Neural cell (in vitro differentiated cells): ENCODE measurements around the gene FRMPD4. TPM values are rescaled to one million over a fixed set of nuclear protein-coding genes. Genes with fewer than 3 reads are reported as not detected.

Source experiments
- H2AFZ ChIP-seq: fragments of 200-600, 300-800 bp; sonication (generic), shearing (Covaris generic); 2 replicates; pipeline ENCODE4 v1.6.0; 2014; ENCODE audit warnings: low read depth, mild to moderate bottlenecking, antibody characterized with exemption, low read length, moderate library complexity
- H3F3A ChIP-seq: fragments of 200-600 bp; shearing (Covaris generic); 2 replicates; pipeline ENCODE4 v1.6.1; 2016; ENCODE audit warnings: mild to moderate bottlenecking, moderate library complexity, mixed read lengths, antibody characterized with exemption, low read length; ENCODE audit not compliant: insufficient read depth, poor library complexity, severe bottlenecking
- H3K27ac ChIP-seq: fragments of 200-600, 300-800 bp; sonication (generic), shearing (Covaris generic); 2 replicates; pipeline ENCODE4 v1.5.1; 2014; ENCODE audit warnings: mild to moderate bottlenecking, low read length, moderate library complexity
- H3K27me3 ChIP-seq: fragments of 300-800, 200-600 bp; sonication (generic), shearing (Covaris generic); 2 replicates; pipeline ENCODE4 v1.6.0; 2014; ENCODE audit warnings: mild to moderate bottlenecking, low read depth, low read length, moderate library complexity; ENCODE audit not compliant: insufficient read depth
- H3K36me3 ChIP-seq: fragments of 300-800, 200-600 bp; sonication (generic), shearing (Covaris generic); 2 replicates; pipeline ENCODE4 v1.5.1; 2014; ENCODE audit warnings: mild to moderate bottlenecking, antibody characterized with exemption, low read length, moderate library complexity; ENCODE audit not compliant: insufficient read depth
- H3K4me2 ChIP-seq: fragments of 300-800, 200-600 bp; sonication (generic), shearing (Covaris generic); 2 replicates; pipeline ENCODE4 v1.6.0; 2014; ENCODE audit warnings: mild to moderate bottlenecking, low read length
- H3K4me3 ChIP-seq: fragments of 300-800, 200-600 bp; sonication (generic), shearing (Covaris generic); 2 replicates; pipeline ENCODE4 v1.5.1; 2014; ENCODE audit warnings: mild to moderate bottlenecking, low read length, moderate library complexity
- H3K79me2 ChIP-seq: fragments of 200-600 bp; shearing (Covaris generic); replicated peaks from 2 replicates; pipeline ENCODE4 v1.6.0; 2014; ENCODE audit warnings: mild to moderate bottlenecking, low read length, moderate library complexity; ENCODE audit not compliant: insufficient read depth
- H3K9ac ChIP-seq: fragments of 300-800, 200-600 bp; sonication (generic), shearing (Covaris generic); 2 replicates; pipeline ENCODE4 v1.6.1; 2016; ENCODE audit warnings: mild to moderate bottlenecking, low read length, mixed read lengths
- H3K9me2 ChIP-seq: fragments of 200-600 bp; shearing (Covaris generic); 2 replicates; pipeline ENCODE4 v1.6.1; 2016; ENCODE audit warnings: mild to moderate bottlenecking, low read length, mixed read lengths; ENCODE audit not compliant: insufficient read depth
- H3K9me3 ChIP-seq: fragments of 200-600, 300-800 bp; sonication (generic), shearing (Covaris generic); 2 replicates; pipeline ENCODE4 v1.6.1; 2016; ENCODE audit warnings: mild to moderate bottlenecking, mixed run types, low read length, moderate library complexity, mixed read lengths
- H4K20me1 ChIP-seq: fragments of 200-600 bp; shearing (Covaris generic); 2 replicates; pipeline ENCODE4 v1.6.1; 2016; ENCODE audit warnings: mild to moderate bottlenecking, mixed run types; ENCODE audit not compliant: insufficient read depth
- CTCF ChIP-seq: fragments of 450-650 bp; IDR thresholded peaks from 2 replicates; pipeline ENCODE4 v1.5.1; 2014; ENCODE audit warnings: antibody characterized with exemption, mild to moderate bottlenecking, moderate library complexity; ENCODE audit not compliant: poor library complexity, severe bottlenecking
- EP300 ChIP-seq: fragments of 450-650 bp; conservative IDR thresholded peaks from 2 replicates; pipeline ENCODE4 v1.6.1; 2014; ENCODE audit warnings: antibody characterized with exemption, mild to moderate bottlenecking, moderate library complexity; ENCODE audit not compliant: poor library complexity, severe bottlenecking
- EZH2 ChIP-seq: fragments of 200-600, 300-800 bp; shearing (Covaris generic), sonication (generic); IDR thresholded peaks from 2 replicates; pipeline ENCODE4 v1.6.1; 2014; ENCODE audit warnings: antibody characterized with exemption, low read length, borderline replicate concordance, mild to moderate bottlenecking; ENCODE audit not compliant: insufficient read depth, poor library complexity, severe bottlenecking
- MXI1 ChIP-seq: fragments of 450-650 bp; conservative IDR thresholded peaks from 2 replicates; pipeline ENCODE4 v1.6.1; 2014; ENCODE audit warnings: antibody characterized with exemption, mild to moderate bottlenecking; ENCODE audit not compliant: poor library complexity, severe bottlenecking
- POLR2AphosphoS5 ChIP-seq: IDR thresholded peaks from 2 replicates; pipeline ENCODE4 v1.6.1; 2012
- RAD21 ChIP-seq: fragments of 450-650 bp; conservative IDR thresholded peaks from 2 replicates; pipeline ENCODE4 v1.6.1; 2014; ENCODE audit warnings: antibody characterized with exemption, mild to moderate bottlenecking, moderate library complexity
- REST ChIP-seq: IDR thresholded peaks from 2 replicates; pipeline ENCODE4 v1.6.1; 2012; ENCODE audit warnings: borderline replicate concordance
- SMC3 ChIP-seq: fragments of 450-650 bp; conservative IDR thresholded peaks from 2 replicates; pipeline ENCODE4 v1.6.1; 2014; ENCODE audit warnings: antibody characterized with exemption, mild to moderate bottlenecking, moderate library complexity; ENCODE audit not compliant: poor library complexity
- TAF1 ChIP-seq: IDR thresholded peaks from 2 replicates; pipeline ENCODE4 v1.6.1; 2012; ENCODE audit warnings: low read depth
- polyA plus RNA-seq: library from polyadenylated mRNA; depleted of rRNA; stranded (reverse); fragments of >200 nt; gene quantifications from 2 replicates; pipeline ENCODE4 v1.2.3, GENCODE V29; 2014

The FRMPD4 gene
- polyA plus RNA-seq, 1 donor from 2014 or later = 1.2 TPM

GRCh38 chrX:12297353-12297752 is 159.1 kb downstream of the FRMPD4 start (continued):
- TF ChIP-seq REST = no peak

GRCh38 chrX:12301288-12301687 is 163.0 kb downstream of the FRMPD4 start:
- no peaks in the 10 kb centered on the region for H3K27me3 ChIP-seq
- no peaks in the 10 kb centered on the region for H3K79me2 ChIP-seq
- no peaks in the 10 kb centered on the region for H3K9me2 ChIP-seq
- no peak overlapping the region for H3K9ac ChIP-seq
- TF ChIP-seq EP300 (no peak), REST (no peak), SMC3 (no peak), TAF1 (no peak), RAD21 (no peak), POLR2AphosphoS5 (no peak), MXI1 (no peak), CTCF (no peak), EZH2 (no peak)
- no peaks in the 10 kb centered on the region for H3K36me3 ChIP-seq
- H2AFZ ChIP-seq = no peak overlapping the region
- no peaks in the 10 kb centered on the region for H4K20me1 ChIP-seq
- no peaks in the 10 kb centered on the region for H3F3A ChIP-seq
- H3K9me3 ChIP-seq = no peaks in the 10 kb centered on the region
- no peak overlapping the region for H3K4me3 ChIP-seq
- no peak overlapping the region for H3K27ac ChIP-seq
- no peak overlapping the region for H3K4me2 ChIP-seq
